ENCODE measurements around the gene SLC26A2.

The SLC26A2 gene

GRCh38 chr5:149960272-149961185 lies at the start of gene SLC26A2:
Gene SLC26A2 (plus strand): TSS chr5:149960758. CDS start chr5:149977653, 16,895 bp downstream.
- peak within 1 kb of the TSS; percentile 89 for H2AFZ ChIP-seq (ENCODE audit: low read depth, low read length)
- H3K4me3 ChIP-seq (ENCODE audit: low read length) = peak within 1 kb of the TSS; percentile 64
- no peaks in the 10 kb centered on the region for H3K9me3 ChIP-seq (ENCODE audit: low read length)
- H3K4me1 ChIP-seq (ENCODE audit: insufficient read depth, low read length) = peaks cover 11% of the 10 kb centered on the region
- H3K27me3 ChIP-seq (ENCODE audit: insufficient read depth, low read length) = no peaks in the 10 kb centered on the region
- no peaks in the 10 kb centered on the region for H3K36me3 ChIP-seq (ENCODE audit: insufficient read depth, low read length)

DNA sequence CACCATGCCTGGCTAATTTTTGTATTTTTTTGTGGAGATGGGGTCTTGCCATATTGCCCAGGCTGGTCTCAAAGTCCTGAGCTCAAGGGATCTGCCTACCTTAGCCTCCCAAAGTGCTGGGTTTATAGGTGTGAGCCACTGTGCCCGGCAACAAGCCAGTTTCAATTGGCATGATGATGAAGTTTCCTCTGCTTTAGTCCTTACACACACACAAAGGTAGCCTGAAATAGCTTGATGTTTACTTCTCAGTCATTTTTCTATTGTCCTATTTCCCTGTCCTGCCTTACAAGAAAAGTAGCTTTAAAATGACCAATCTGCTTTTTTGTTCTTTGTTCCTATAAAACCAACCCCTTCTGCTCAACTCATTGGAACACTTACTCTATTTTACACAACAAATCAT lies 49.5 kb upstream of the SLC26A2 start:
- Histone ChIP-seq H3K4me3 (ENCODE audit: low read length) (no peak overlapping the region), H2AFZ (ENCODE audit: low read depth, low read length) (no peak overlapping the region), H3K4me1 (ENCODE audit: insufficient read depth, low read length) (no peaks in the 10 kb centered on the region), H3K27me3 (ENCODE audit: insufficient read depth, low read length) (no peaks in the 10 kb centered on the region), H3K9me3 (ENCODE audit: low read length) (no peaks in the 10 kb centered on the region), H3K36me3 (ENCODE audit: insufficient read depth, low read length) (no peaks in the 10 kb centered on the region)

DNA sequence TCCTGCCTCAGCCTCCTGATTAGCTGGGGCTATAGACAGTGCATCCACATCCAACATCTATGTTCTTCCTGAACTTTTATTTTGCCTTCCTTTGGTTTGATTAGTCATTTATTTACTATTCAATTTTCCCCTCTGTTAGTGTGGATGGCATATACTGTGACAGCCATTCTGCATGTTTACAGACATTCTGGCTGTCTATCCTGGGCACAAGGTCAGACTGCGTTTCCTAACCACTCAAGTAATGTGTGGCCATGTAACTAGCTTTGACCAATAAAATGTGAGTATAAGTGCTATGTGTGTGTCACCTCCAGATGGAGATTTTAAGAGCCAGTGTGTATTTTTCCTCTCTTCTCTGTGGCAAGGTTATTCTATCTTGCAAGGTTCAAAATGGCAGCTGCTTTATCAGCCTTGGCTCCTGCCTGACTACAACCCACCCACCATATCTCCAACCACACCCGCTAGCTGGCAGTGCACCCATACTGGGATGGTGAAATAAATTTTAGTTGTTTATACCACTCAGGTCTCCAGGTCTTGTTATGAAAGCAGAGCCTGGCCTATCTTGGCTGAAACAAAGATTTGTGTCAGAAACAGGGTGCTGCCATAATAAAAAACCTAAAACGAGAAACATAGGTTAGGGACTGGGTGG lies 48.2 kb upstream of the SLC26A2 start:
- no peak overlapping the region for H3K4me3 ChIP-seq (ENCODE audit: low read length)
- H2AFZ ChIP-seq (ENCODE audit: low read depth, low read length) = no peak overlapping the region
- H3K4me1 ChIP-seq (ENCODE audit: insufficient read depth, low read length) = no peaks in the 10 kb centered on the region
- H3K27me3 ChIP-seq (ENCODE audit: insufficient read depth, low read length) = no peaks in the 10 kb centered on the region
- no peaks in the 10 kb centered on the region for H3K9me3 ChIP-seq (ENCODE audit: low read length)
- H3K36me3 ChIP-seq (ENCODE audit: insufficient read depth, low read length) = no peaks in the 10 kb centered on the region

GRCh38 chr5:149913436-149914419 lies 46.8 kb upstream of the SLC26A2 start:
- Histone ChIP-seq H3K4me3 (ENCODE audit: low read length) (no peak overlapping the region), H3K4me1 (ENCODE audit: insufficient read depth, low read length) (no peaks in the 10 kb centered on the region), H3K27me3 (ENCODE audit: insufficient read depth, low read length) (no peaks in the 10 kb centered on the region), H3K9me3 (ENCODE audit: low read length) (no peaks in the 10 kb centered on the region), H3K36me3 (ENCODE audit: insufficient read depth, low read length) (no peaks in the 10 kb centered on the region), H2AFZ (ENCODE audit: low read depth, low read length) (no peak overlapping the region)

DNA sequence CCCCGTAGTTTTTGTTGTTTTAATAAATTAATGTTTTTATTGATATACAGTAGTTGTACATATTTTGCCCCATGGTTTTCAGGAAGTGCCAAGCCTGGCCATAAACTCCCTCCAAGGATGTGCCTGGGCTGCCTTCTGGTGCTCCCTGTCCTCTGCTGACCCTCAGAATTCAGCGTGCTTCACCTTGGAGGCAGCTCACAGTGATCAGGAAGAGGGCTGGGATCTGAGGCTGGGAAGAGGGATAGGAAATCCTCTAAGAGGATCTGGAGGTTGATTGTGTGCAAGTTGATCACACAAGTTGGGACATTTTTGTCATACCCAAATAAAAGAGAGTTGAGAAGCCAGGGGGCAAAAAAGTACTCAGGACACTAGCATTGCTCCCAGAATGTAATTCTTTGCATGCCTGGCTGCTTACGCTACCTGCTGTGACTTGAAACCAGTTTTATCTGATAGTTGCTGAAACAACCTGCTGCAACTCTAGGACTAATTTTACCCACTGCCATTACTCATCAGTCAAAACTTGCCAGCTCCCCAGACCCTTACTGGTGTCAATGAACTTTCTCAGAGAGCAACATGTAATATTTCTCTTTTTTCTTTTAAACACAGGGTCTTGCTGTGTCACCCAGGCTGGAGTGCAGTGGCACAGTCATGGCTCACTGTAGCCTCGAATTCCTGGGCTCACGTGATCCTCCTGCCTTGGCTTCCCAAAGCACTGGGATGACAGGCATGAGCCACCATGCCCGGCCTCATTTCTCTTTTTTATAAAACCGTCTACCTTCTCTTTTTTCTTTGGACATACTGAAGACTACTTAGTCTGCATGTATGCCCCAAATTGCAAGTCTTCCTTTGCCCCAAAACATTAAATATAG lies 44.9 kb upstream of the SLC26A2 start:
- Histone ChIP-seq H2AFZ (ENCODE audit: low read depth, low read length) (no peak overlapping the region), H3K4me1 (ENCODE audit: insufficient read depth, low read length) (no peaks in the 10 kb centered on the region), H3K4me3 (ENCODE audit: low read length) (no peak overlapping the region), H3K9me3 (ENCODE audit: low read length) (no peaks in the 10 kb centered on the region), H3K27me3 (ENCODE audit: insufficient read depth, low read length) (no peaks in the 10 kb centered on the region), H3K36me3 (ENCODE audit: insufficient read depth, low read length) (no peaks in the 10 kb centered on the region)

GRCh38 chr5:149916334-149917072 lies 44.1 kb upstream of the SLC26A2 start:
- no peaks in the 10 kb centered on the region for H3K27me3 ChIP-seq (ENCODE audit: insufficient read depth, low read length)
- no peaks in the 10 kb centered on the region for H3K4me1 ChIP-seq (ENCODE audit: insufficient read depth, low read length)
- no peak overlapping the region for H2AFZ ChIP-seq (ENCODE audit: low read depth, low read length)
- H3K9me3 ChIP-seq (ENCODE audit: low read length) = no peaks in the 10 kb centered on the region
- no peak overlapping the region for H3K4me3 ChIP-seq (ENCODE audit: low read length)
- no peaks in the 10 kb centered on the region for H3K36me3 ChIP-seq (ENCODE audit: insufficient read depth, low read length)

DNA sequence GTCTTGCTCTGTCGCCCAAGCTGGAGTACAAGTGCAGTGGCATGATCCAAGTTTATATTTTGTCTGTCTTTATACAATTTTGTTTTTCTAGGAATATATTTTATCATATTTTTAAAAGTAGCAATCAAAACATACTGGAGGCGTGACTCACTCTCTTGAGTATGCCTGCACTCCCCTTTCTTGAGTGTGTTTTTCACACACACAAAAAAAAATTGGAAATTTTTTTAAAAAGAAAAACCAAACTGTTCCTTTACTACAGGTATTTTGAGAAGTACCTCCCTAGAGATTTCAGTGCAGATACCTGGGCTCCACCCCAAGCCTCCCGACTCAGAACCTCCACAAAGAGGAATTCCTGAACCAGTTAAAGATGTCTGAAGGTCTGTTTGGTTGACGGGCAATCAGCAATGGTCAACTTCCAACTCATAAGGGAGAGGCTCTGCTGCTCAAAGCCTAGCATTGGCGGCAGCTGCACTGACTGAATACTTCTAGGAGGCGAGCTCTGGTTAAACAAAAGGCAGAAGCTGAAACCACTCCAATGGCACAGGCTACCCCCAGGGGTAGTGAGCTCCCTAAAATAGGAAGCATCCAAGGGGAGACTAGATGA lies 43.4 kb upstream of the SLC26A2 start:
- no peaks in the 10 kb centered on the region for H3K27me3 ChIP-seq (ENCODE audit: insufficient read depth, low read length)
- no peak overlapping the region for H2AFZ ChIP-seq (ENCODE audit: low read depth, low read length)
- H3K36me3 ChIP-seq (ENCODE audit: insufficient read depth, low read length) = no peaks in the 10 kb centered on the region
- H3K4me1 ChIP-seq (ENCODE audit: insufficient read depth, low read length) = no peaks in the 10 kb centered on the region
- no peak overlapping the region for H3K4me3 ChIP-seq (ENCODE audit: low read length)
- no peaks in the 10 kb centered on the region for H3K9me3 ChIP-seq (ENCODE audit: low read length)

DNA sequence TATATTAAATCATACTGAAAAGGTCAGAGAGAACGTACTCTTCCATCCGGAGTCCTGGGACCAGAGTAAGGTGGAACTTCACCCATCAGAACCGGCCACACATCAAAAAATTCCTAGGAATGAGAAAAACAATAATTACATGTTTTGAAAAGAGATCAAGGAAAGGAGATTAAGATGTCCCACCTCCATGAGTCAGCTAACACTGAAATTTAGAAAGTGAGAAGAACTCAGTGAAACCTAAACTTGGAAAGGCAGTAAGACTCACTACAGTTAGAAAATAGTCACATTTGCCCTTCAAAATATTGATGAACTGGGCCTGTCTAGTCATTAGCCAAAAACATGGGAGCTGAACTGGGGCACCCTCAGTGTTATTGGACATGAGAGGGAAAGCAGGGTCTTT lies 39.0 kb upstream of the SLC26A2 start:
- Histone ChIP-seq H3K36me3 (ENCODE audit: insufficient read depth, low read length) (no peaks in the 10 kb centered on the region), H3K4me3 (ENCODE audit: low read length) (no peak overlapping the region), H3K4me1 (ENCODE audit: insufficient read depth, low read length) (no peaks in the 10 kb centered on the region), H3K27me3 (ENCODE audit: insufficient read depth, low read length) (no peaks in the 10 kb centered on the region), H3K9me3 (ENCODE audit: low read length) (no peaks in the 10 kb centered on the region), H2AFZ (ENCODE audit: low read depth, low read length) (no peak overlapping the region)

DNA sequence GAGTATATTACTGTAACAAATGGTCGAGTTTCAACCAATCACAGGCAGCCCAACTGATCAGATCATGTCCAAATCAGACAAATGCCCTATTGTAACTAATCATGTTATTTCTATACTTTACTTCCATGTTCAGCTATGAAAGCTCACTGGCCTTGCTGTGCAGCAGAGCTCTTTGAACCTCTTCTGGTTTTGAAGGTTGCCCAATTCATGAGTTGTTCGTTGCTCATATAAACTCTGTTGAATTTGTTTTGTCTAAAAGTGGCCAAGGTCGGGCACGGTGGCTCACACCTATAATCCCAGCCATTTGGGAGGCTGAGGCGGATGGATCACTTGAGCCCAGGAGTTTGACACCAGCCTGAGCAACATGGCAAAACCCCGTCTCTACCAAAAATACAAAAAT lies 37.6 kb upstream of the SLC26A2 start:
- Histone ChIP-seq H2AFZ (ENCODE audit: low read depth, low read length) (no peak overlapping the region), H3K4me1 (ENCODE audit: insufficient read depth, low read length) (no peaks in the 10 kb centered on the region), H3K4me3 (ENCODE audit: low read length) (no peak overlapping the region), H3K36me3 (ENCODE audit: insufficient read depth, low read length) (no peaks in the 10 kb centered on the region), H3K9me3 (ENCODE audit: low read length) (no peaks in the 10 kb centered on the region), H3K27me3 (ENCODE audit: insufficient read depth, low read length) (no peaks in the 10 kb centered on the region)

- Histone ChIP-seq H3K4me3 (ENCODE audit: low read length) (no peak overlapping the region), H3K27me3 (ENCODE audit: insufficient read depth, low read length) (no peaks in the 10 kb centered on the region), H3K9me3 (ENCODE audit: low read length) (no peaks in the 10 kb centered on the region), H2AFZ (ENCODE audit: low read depth, low read length) (no peak overlapping the region), H3K4me1 (ENCODE audit: insufficient read depth, low read length) (no peaks in the 10 kb centered on the region), H3K36me3 (ENCODE audit: insufficient read depth, low read length) (no peaks in the 10 kb centered on the region)
Observed at GRCh38 chr5:149924486-149924885, 36.1 kb upstream of the SLC26A2 start.

GRCh38 chr5:149930043-149930748 lies 30.4 kb upstream of the SLC26A2 start:
- H3K4me1 ChIP-seq (ENCODE audit: insufficient read depth, low read length) = no peaks in the 10 kb centered on the region
- no peaks in the 10 kb centered on the region for H3K36me3 ChIP-seq (ENCODE audit: insufficient read depth, low read length)
- H2AFZ ChIP-seq (ENCODE audit: low read depth, low read length) = no peak overlapping the region
- H3K27me3 ChIP-seq (ENCODE audit: insufficient read depth, low read length) = no peaks in the 10 kb centered on the region
- no peaks in the 10 kb centered on the region for H3K9me3 ChIP-seq (ENCODE audit: low read length)
- H3K4me3 ChIP-seq (ENCODE audit: low read length) = no peak overlapping the region

Data from neuron (in vitro differentiated cells).